ENCODE data around the gene HAGHL. TPM values are rescaled to one million over a fixed set of nuclear protein-coding genes. Genes with fewer than 3 reads are reported as not detected.

HAGHL gene
- total and polyA plus RNA-seq, 4 donors, result 4.1 to 26.7 (median 13.1) TPM

DNA sequence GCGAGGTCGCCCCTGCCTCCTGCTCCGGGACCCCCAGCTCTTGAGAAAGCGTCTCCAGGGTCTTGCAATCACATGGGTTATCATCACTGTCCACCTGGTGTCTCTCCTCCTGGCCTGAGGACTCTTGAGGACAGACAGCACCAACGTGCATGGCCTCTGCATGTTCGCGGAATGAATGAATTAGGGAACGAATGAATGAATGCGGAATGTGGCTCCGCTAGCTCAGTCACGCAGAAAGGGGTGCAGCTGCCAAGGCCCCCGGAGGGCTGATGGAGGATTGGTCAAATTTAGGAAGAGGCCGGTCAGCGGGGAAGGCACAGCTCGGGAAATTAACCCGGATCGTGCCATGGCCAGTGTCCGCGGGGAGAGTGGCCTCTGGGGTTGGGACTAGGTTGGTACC is 24.6 kb upstream of the HAGHL start:
- TF ChIP-seq, protein P1, sequence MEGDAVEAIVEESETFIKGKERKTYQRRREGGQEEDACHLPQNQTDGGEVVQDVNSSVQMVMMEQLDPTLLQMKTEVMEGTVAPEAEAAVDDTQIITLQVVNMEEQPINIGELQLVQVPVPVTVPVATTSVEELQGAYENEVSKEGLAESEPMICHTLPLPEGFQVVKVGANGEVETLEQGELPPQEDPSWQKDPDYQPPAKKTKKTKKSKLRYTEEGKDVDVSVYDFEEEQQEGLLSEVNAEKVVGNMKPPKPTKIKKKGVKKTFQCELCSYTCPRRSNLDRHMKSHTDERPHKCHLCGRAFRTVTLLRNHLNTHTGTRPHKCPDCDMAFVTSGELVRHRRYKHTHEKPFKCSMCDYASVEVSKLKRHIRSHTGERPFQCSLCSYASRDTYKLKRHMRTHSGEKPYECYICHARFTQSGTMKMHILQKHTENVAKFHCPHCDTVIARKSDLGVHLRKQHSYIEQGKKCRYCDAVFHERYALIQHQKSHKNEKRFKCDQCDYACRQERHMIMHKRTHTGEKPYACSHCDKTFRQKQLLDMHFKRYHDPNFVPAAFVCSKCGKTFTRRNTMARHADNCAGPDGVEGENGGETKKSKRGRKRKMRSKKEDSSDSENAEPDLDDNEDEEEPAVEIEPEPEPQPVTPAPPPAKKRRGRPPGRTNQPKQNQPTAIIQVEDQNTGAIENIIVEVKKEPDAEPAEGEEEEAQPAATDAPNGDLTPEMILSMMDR (IDR thresholded peaks at IDR 0.05; ENCODE audit: control extremely low read depth, extremely low read depth), result no peak
- DNase-seq (no peak), ATAC-seq (ENCODE audit: insufficient read depth, low FRiP score) (no peak)

DNA sequence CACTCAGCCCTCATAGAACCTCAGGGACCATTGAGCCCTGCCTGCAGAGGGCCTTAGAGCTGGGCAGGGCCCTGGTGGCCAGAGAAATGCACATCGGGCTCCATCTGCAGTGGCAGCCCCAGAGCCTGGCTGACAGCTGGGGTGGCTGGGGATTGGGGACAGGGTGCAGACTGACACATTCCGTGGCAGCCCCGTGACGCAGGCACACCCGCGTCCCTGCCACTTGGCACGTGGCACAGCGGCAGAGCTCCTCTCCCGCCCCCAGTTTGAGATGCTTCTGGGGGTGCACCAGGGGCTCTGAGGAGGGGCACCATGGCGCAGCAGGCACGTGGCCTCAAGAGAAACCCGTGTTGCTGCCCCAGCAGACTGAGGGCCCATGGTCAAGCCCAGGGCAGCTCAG is 23.5 kb upstream of the HAGHL start:
- TF ChIP-seq, protein P1 (IDR thresholded peaks at IDR 0.05; ENCODE audit: control extremely low read depth, extremely low read depth), result no peak
- Histone ChIP-seq H3K36me3 (ENCODE audit: control insufficient read depth in 4 of 4, insufficient read depth in 4 of 4, low read length in 4 of 4) (no peaks in the 10 kb centered on the region), H3K4me1 (ENCODE audit: control insufficient read depth in 5 of 5, insufficient read depth in 5 of 5, low read length in 5 of 5) (no peaks in the 10 kb centered on the region), H3K27ac (ENCODE audit: low read depth in 1 of 2, low read length in 1 of 2) (no peak overlapping the region), H3K9ac (ENCODE audit: insufficient read depth in 1 of 2, low read length in 2 of 2) (no peak overlapping the region), H3K9me3 (ENCODE audit: control insufficient read depth in 4 of 4, insufficient read depth in 3 of 4, low read length in 3 of 4) (peaks cover 0 to 5% (median 0%) of the 10 kb centered on the region in 4 donors), H3K27me3 (ENCODE audit: control insufficient read depth in 3 of 3, insufficient read depth in 3 of 3, low read length in 2 of 3) (peaks cover 7 to 65% (median 38%) of the 10 kb centered on the region in 3 donors), H3K4me3 (no peak overlapping the region)
- WGBS, 2 donors, result 76 to 90% methylated on average over 12 of the region's 12 CpGs
- DNase-seq (no peak), ATAC-seq (ENCODE audit: insufficient read depth, low FRiP score) (no peak)

More for the DNA sequence above, 24.6 kb upstream of the HAGHL start:
- H3K27me3 ChIP-seq (ENCODE audit: control insufficient read depth in 3 of 3, insufficient read depth in 3 of 3, low read length in 2 of 3), result peaks cover 7 to 55% (median 34%) of the 10 kb centered on the region in 3 donors
- no peaks in the 10 kb centered on the region for H3K36me3 ChIP-seq (ENCODE audit: control insufficient read depth in 4 of 4, insufficient read depth in 4 of 4, low read length in 4 of 4)
- peaks cover 0 to 4% (median 0%) of the 10 kb centered on the region in 4 donors for H3K9me3 ChIP-seq (ENCODE audit: control insufficient read depth in 4 of 4, insufficient read depth in 3 of 4, low read length in 3 of 4)
- H3K9ac ChIP-seq (ENCODE audit: insufficient read depth in 1 of 2, low read length in 2 of 2), result no peak overlapping the region
- H3K4me3 ChIP-seq, result no peak overlapping the region
- 85 to 88% methylated on average over 19 of the region's 19 CpGs for WGBS, 2 donors
- H3K4me1 ChIP-seq (ENCODE audit: control insufficient read depth in 5 of 5, insufficient read depth in 5 of 5, low read length in 5 of 5), result no peaks in the 10 kb centered on the region
- H3K27ac ChIP-seq (ENCODE audit: low read depth in 1 of 2, low read length in 1 of 2), result no peak overlapping the region

DNA sequence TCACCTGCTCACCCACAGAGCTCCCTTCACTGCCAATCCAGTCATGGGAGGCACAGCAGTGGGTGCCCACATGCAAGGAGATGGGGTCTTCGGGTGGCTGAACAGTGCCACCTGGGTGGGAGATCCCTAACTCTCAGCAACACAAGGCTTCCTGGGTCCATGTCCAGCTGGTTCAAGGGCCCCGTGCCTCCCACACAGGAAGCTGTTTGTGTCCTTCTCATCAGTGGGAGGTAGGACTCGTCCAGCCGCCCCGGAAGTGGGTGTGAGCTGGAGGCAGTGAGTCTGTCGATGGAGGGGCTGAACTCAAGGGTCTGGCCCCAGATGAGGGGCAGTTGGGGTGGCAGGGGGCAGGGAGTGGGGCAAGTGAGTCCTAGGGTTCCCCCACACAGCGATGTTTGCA is 22.9 kb upstream of the HAGHL start:
- Histone ChIP-seq H3K9me3 (ENCODE audit: control insufficient read depth in 4 of 4, insufficient read depth in 3 of 4, low read length in 3 of 4) (peaks cover 0 to 5% (median 0%) of the 10 kb centered on the region in 4 donors), H3K27me3 (ENCODE audit: control insufficient read depth in 3 of 3, insufficient read depth in 3 of 3, low read length in 2 of 3) (peaks cover 7 to 70% (median 38%) of the 10 kb centered on the region in 3 donors), H3K4me1 (ENCODE audit: control insufficient read depth in 5 of 5, insufficient read depth in 5 of 5, low read length in 5 of 5) (no peaks in the 10 kb centered on the region), H3K27ac (ENCODE audit: low read depth in 1 of 2, low read length in 1 of 2) (no peak overlapping the region), H3K9ac (ENCODE audit: insufficient read depth in 1 of 2, low read length in 2 of 2) (no peak overlapping the region), H3K4me3 (no peak overlapping the region), H3K36me3 (ENCODE audit: control insufficient read depth in 4 of 4, insufficient read depth in 4 of 4, low read length in 4 of 4) (no peaks in the 10 kb centered on the region)
- TF ChIP-seq, protein P1 (IDR thresholded peaks at IDR 0.05; ENCODE audit: control extremely low read depth, extremely low read depth), result no peak
- ATAC-seq (ENCODE audit: insufficient read depth, low FRiP score) (no peak), DNase-seq (no peak)
- WGBS, 2 donors, result 74 to 81% methylated on average over 7 of the region's 7 CpGs

Measured in lung (tissue), 12 donors.